ENCODE measurements around the gene MRPL52. TPM values are rescaled to one million over a fixed set of nuclear protein-coding genes. Genes with fewer than 3 reads are reported as not detected.

The MRPL52 gene
- total RNA-seq, 1 experiment from 2014 or later, result 89.5 TPM

- CTCF ChIA-PET, result no interaction called here
These were observed 32.4 kb upstream of the MRPL52 start for GRCh38 chr14:22797017-22797917.

GRCh38 chr14:22798528-22798927, 31.2 kb upstream of the MRPL52 start:
- DNase-seq (ENCODE audit: low read depth, low spot score) (no peak), ATAC-seq (no peak)
- Histone ChIP-seq H3K27me3 (ENCODE audit: control insufficient read depth, insufficient read depth, low read length) (no peaks in the 10 kb centered on the region; the same call in 1 of the 2 replicates), H3K9me3 (ENCODE audit: control insufficient read depth, insufficient read depth, low read depth, low read length) (no peaks in the 10 kb centered on the region), H3K27ac (ENCODE audit: low read length) (no peak overlapping the region), H3K4me1 (ENCODE audit: control insufficient read depth, insufficient read depth, low read length) (no peaks in the 10 kb centered on the region), H3K4me3 (ENCODE audit: low read depth in 2 of 2, low read length in 2 of 2) (no peak overlapping the region), H3K36me3 (ENCODE audit: control insufficient read depth, insufficient read depth, low read length) (no peaks in the 10 kb centered on the region)
- BruUV-seq (replicated peaks), result no TSS peak
- TF ChIP-seq CTCF (IDR thresholded peaks at IDR 0.05), result no peak
- TF ChIP-seq REST (IDR thresholded peaks at IDR 0.05; ENCODE audit: insufficient read depth in 1 of 2, low read depth in 2 of 2, low read length in 1 of 2), result no peak
- no peak for TF ChIP-seq TCF7L2 (IDR thresholded peaks at IDR 0.05; ENCODE audit: low read depth, low read length)
- TF ChIP-seq SIN3A (IDR thresholded peaks at IDR 0.05; ENCODE audit: borderline replicate concordance, insufficient read depth, low read depth, low read length), result no peak
- TF ChIP-seq POLR2AphosphoS5 (IDR thresholded peaks at IDR 0.05; ENCODE audit: low read depth, low read length), result no peak
- in situ Hi-C loops (cut with HindIII; ENCODE audit: low pct_unique_long_range_greater_than_20kb, low sequenced_read_pairs) (no loop called here), intact Hi-C loops (cut with micrococcal nuclease; ENCODE audit: unreplicated experiment) (no loop called here)
- ChIA-PET CTCF (no interaction called here), POLR2A (no interaction called here)

More at GRCh38 chr14:22797017-22797917, 32.4 kb upstream of the MRPL52 start:
- in situ Hi-C loops (cut with HindIII; ENCODE audit: low pct_unique_long_range_greater_than_20kb, low sequenced_read_pairs) (no loop called here), intact Hi-C loops (cut with micrococcal nuclease; ENCODE audit: unreplicated experiment) (no loop called here)
- BruUV-seq (replicated peaks), result no TSS peak
- H3K9me3 ChIP-seq (ENCODE audit: control insufficient read depth, insufficient read depth, low read depth, low read length), result no peaks in the 10 kb centered on the region
- POLR2A ChIA-PET, result no interaction called here
- no peaks in the 10 kb centered on the region; the same call in 1 of the 2 replicates for H3K27me3 ChIP-seq (ENCODE audit: control insufficient read depth, insufficient read depth, low read length)
- ATAC-seq, result no peak
- H3K4me1 ChIP-seq (ENCODE audit: control insufficient read depth, insufficient read depth, low read length), result no peaks in the 10 kb centered on the region
- DNase-seq (ENCODE audit: low read depth, low spot score), result no peak
- no peak overlapping the region for H3K4me3 ChIP-seq (ENCODE audit: low read depth in 2 of 2, low read length in 2 of 2)
- no peaks in the 10 kb centered on the region for H3K36me3 ChIP-seq (ENCODE audit: control insufficient read depth, insufficient read depth, low read length)
- TF ChIP-seq SIN3A (IDR thresholded peaks at IDR 0.05; ENCODE audit: borderline replicate concordance, insufficient read depth, low read depth, low read length) (no peak), CTCF (IDR thresholded peaks at IDR 0.05) (no peak), POLR2AphosphoS5 (IDR thresholded peaks at IDR 0.05; ENCODE audit: low read depth, low read length) (no peak), REST (IDR thresholded peaks at IDR 0.05; ENCODE audit: insufficient read depth in 1 of 2, low read depth in 2 of 2, low read length in 1 of 2) (no peak), TCF7L2 (IDR thresholded peaks at IDR 0.05; ENCODE audit: low read depth, low read length) (no peak)
- H3K27ac ChIP-seq (ENCODE audit: low read length), result no peak overlapping the region
